Transverse colon (tissue), 3 donors: ENCODE results near the gene P3H2.
"Not testable (repeated sequence)": the region's sequence is repeated elsewhere in the genome, so short reads cannot be mapped to it uniquely, and the experiment has no call there.

ENCODE experiments used
- CTCF ChIP-seq, 5 experiments: fragments of 200-600 bp in 3 of 5; fragments of 450-650 bp in 2 of 5; sonication (generic) in 3 of 5; IDR thresholded peaks; 1 replicate in 2 of 5; 2 replicates in 3 of 5; pipeline ENCODE4 v1.5.1; 2016 to 2017; ENCODE audit warnings: antibody characterized with exemption in 5 of 5, inconsistent platforms in 3 of 5, mild to moderate bottlenecking in 2 of 5, moderate library complexity in 1 of 5
- EP300 ChIP-seq: sonication (generic); formaldehyde crosslinking; IDR thresholded peaks from one replicate; pipeline ENCODE4 v1.6.1; 2017; ENCODE audit warnings: antibody characterized with exemption, low read depth
- POLR2A ChIP-seq: fragments of 450-650 bp; IDR thresholded peaks from one replicate; pipeline ENCODE4 v1.6.1; 2016; ENCODE audit warnings: antibody characterized with exemption, mild to moderate bottlenecking, moderate library complexity

- not testable (repeated sequence) for TF ChIP-seq EP300; CTCF (IDR thresholded peaks at IDR 0.05); POLR2A
Measured at GRCh38 chr3:190162013-190162412, 41.3 kb upstream of the P3H2 start.
